ENCODE data around the gene TP53TG5.

The TP53TG5 gene

DNA sequence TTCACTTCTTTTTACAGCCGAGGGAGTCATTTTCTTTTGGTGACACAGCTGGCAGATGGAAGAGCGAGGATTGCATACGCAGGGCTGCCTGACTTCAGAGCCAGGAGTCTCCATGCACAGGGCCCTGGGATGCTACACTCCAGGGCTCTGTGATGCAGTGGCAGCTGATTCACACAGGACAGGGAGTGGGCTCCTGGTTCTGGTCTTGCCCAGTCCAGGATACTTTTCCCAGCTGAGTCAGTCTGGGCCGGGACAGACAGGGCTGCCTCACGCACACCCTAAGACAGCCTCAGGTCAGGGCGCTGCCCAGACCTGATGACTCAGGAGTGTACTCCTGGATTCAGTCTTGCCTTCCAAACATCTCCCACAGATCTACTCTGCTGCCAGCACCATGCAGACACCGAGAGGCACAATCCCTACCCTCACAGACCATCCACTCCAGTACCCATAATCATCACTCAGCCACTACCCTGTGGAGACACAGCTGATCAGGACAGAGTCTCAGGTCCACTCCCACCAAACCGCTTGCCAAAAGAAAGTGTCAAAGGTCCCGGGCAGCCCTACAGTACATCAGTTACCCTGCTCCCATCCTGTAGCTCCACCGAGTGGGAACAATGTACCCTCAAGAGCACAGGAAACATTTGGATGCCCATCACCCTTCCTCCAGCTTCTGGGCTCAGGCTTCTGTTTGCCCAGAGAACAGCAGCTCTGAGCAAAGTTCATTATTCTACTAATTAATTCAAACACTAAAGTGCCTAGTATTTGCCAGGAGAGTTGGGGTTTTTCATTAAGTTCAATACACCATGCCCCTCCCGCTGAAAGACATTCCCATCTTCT is 41.4 kb downstream of the TP53TG5 start:
- no peak for TF ChIP-seq ZNF239 (tag by site-specific recombination; IDR thresholded peaks at IDR 0.05)
- TF ChIP-seq ZNF146 (tag by site-specific recombination; IDR thresholded peaks at IDR 0.05), result no peak
- TF ChIP-seq ZNF600 (tag by site-specific recombination; IDR thresholded peaks at IDR 0.05), result peak; percentile 58
- TF ChIP-seq, protein P1, sequence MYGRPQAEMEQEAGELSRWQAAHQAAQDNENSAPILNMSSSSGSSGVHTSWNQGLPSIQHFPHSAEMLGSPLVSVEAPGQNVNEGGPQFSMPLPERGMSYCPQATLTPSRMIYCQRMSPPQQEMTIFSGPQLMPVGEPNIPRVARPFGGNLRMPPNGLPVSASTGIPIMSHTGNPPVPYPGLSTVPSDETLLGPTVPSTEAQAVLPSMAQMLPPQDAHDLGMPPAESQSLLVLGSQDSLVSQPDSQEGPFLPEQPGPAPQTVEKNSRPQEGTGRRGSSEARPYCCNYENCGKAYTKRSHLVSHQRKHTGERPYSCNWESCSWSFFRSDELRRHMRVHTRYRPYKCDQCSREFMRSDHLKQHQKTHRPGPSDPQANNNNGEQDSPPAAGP (tag by site-specific recombination; IDR thresholded peaks at IDR 0.05), result peak; percentile 88
- no peak overlapping the region for H3K4me3 ChIP-seq (ENCODE audit: low read depth, low read length)
- POLR2A ChIA-PET, result interaction anchor here (1.1 to 4.1 kb wide), 3 partner anchors 11 to 100 kb away, joined by 3 to 19 read pairs (median 3); partner anchors contain the start of genes SDC4 and SYS1
- no peak overlapping the region for H3K27ac ChIP-seq (ENCODE audit: extremely low read depth, low read depth, low read length)
- peaks cover 4 to 30% of the 10 kb centered on the region in 2 experiments; a peak in 2 of 3 replicates for H3K36me3 ChIP-seq (ENCODE audit: control insufficient read depth in 2 of 2, insufficient read depth in 1 of 2, low read length in 2 of 2)
- peaks cover 5% of the 10 kb centered on the region for H3K4me1 ChIP-seq (ENCODE audit: control insufficient read depth, insufficient read depth, low read length)
- no peaks in the 10 kb centered on the region for H3K9me3 ChIP-seq (ENCODE audit: control insufficient read depth, insufficient read depth, low read depth, low read length)
- CTCF ChIA-PET, result interaction anchor here (0.7 to 2.5 kb wide), 9 partner anchors 11 to 434 kb away, joined by 3 to 14 read pairs (median 4); partner anchors contain the start of gene SYS1

DNA sequence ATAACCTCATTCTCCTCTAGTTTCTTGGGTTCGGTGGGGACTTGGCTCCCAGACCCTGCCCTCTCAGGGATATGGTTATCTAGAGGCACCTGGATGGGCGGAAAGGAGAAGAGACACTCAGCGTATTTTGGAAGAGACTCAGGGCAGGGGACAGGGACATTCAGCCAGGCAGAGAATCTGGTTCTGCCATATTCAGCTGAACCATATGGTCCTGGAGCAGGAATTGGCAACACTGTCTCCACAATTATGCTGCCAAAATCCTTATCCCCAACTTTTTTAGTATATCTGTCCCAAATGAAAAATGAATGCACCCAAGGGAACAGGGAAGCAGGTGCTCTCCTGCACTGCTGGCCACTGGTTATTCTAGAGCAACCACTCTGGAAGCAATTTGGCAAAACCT is 47.6 kb downstream of the TP53TG5 start:
- no peak overlapping the region for H3K4me3 ChIP-seq (ENCODE audit: low read depth, low read length)
- H3K9me3 ChIP-seq (ENCODE audit: control insufficient read depth, insufficient read depth, low read depth, low read length), result no peaks in the 10 kb centered on the region
- no peaks in the 10 kb centered on the region for H3K4me1 ChIP-seq (ENCODE audit: control insufficient read depth, insufficient read depth, low read length)
- ChIA-PET POLR2A (no interaction called here), CTCF (interaction anchor here (1.4 kb wide), 1 partner anchor 12 kb away, joined by 3 read pairs; no protein-coding TSS in a partner anchor)
- H3K36me3 ChIP-seq (ENCODE audit: control insufficient read depth in 2 of 2, insufficient read depth in 1 of 2, low read length in 2 of 2), result peaks cover 4 to 64% of the 10 kb centered on the region in 2 experiments; a peak in 2 of 3 replicates
- no peak for TF ChIP-seq ZNF169 (tag by site-specific recombination; IDR thresholded peaks at IDR 0.05)
- TF ChIP-seq, protein P2, sequence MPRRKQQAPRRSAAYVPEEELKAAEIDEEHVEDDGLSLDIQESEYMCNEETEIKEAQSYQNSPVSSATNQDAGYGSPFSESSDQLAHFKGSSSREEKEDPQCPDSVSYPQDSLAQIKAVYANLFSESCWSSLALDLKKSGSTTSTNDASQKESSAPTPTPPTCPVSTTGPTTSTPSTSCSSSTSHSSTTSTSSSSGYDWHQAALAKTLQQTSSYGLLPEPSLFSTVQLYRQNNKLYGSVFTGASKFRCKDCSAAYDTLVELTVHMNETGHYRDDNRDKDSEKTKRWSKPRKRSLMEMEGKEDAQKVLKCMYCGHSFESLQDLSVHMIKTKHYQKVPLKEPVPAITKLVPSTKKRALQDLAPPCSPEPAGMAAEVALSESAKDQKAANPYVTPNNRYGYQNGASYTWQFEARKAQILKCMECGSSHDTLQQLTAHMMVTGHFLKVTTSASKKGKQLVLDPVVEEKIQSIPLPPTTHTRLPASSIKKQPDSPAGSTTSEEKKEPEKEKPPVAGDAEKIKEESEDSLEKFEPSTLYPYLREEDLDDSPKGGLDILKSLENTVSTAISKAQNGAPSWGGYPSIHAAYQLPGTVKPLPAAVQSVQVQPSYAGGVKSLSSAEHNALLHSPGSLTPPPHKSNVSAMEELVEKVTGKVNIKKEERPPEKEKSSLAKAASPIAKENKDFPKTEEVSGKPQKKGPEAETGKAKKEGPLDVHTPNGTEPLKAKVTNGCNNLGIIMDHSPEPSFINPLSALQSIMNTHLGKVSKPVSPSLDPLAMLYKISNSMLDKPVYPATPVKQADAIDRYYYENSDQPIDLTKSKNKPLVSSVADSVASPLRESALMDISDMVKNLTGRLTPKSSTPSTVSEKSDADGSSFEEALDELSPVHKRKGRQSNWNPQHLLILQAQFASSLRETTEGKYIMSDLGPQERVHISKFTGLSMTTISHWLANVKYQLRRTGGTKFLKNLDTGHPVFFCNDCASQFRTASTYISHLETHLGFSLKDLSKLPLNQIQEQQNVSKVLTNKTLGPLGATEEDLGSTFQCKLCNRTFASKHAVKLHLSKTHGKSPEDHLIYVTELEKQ (tag by site-specific recombination; IDR thresholded peaks at IDR 0.05; ENCODE audit: borderline replicate concordance), result no peak
- TF ChIP-seq ZNF701 (tag by site-specific recombination; IDR thresholded peaks at IDR 0.05), result no peak
- TF ChIP-seq SCRT2 (tag by site-specific recombination; IDR thresholded peaks at IDR 0.05), result no peak
- TF ChIP-seq BCL11A (tag by site-specific recombination; IDR thresholded peaks at IDR 0.05; ENCODE audit: low read depth), result no peak
- no peak for TF ChIP-seq ZNF239 (tag by site-specific recombination; IDR thresholded peaks at IDR 0.05)
- no peak for TF ChIP-seq ZBTB21 (tag by site-specific recombination; IDR thresholded peaks at IDR 0.05)
- no peak for TF ChIP-seq ZNF791 (tag by site-specific recombination; IDR thresholded peaks at IDR 0.05)
- TF ChIP-seq, protein P3, sequence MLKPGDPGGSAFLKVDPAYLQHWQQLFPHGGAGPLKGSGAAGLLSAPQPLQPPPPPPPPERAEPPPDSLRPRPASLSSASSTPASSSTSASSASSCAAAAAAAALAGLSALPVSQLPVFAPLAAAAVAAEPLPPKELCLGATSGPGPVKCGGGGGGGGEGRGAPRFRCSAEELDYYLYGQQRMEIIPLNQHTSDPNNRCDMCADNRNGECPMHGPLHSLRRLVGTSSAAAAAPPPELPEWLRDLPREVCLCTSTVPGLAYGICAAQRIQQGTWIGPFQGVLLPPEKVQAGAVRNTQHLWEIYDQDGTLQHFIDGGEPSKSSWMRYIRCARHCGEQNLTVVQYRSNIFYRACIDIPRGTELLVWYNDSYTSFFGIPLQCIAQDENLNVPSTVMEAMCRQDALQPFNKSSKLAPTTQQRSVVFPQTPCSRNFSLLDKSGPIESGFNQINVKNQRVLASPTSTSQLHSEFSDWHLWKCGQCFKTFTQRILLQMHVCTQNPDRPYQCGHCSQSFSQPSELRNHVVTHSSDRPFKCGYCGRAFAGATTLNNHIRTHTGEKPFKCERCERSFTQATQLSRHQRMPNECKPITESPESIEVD (tag by site-specific recombination; IDR thresholded peaks at IDR 0.05), result no peak
- no peak for TF ChIP-seq ZNF112 (tag by site-specific recombination; IDR thresholded peaks at IDR 0.05)
- no peak for TF ChIP-seq ZNF121 (tag by site-specific recombination; IDR thresholded peaks at IDR 0.05)
- TF ChIP-seq SALL2 (tag by site-specific recombination; IDR thresholded peaks at IDR 0.05; ENCODE audit: borderline replicate concordance), result no peak
- no peak for TF ChIP-seq ZBTB48 (tag by site-specific recombination; IDR thresholded peaks at IDR 0.05)
- no peak for TF ChIP-seq YY2 (tag by site-specific recombination; IDR thresholded peaks at IDR 0.05)
- TF ChIP-seq MYNN (tag by site-specific recombination; IDR thresholded peaks at IDR 0.05; ENCODE audit: borderline replicate concordance), result no peak
- no peak for TF ChIP-seq ZNF660 (tag by site-specific recombination; IDR thresholded peaks at IDR 0.05)
- no peak for TF ChIP-seq ZNF140 (tag by site-specific recombination; IDR thresholded peaks at IDR 0.05)
- H3K27ac ChIP-seq (ENCODE audit: extremely low read depth, low read depth, low read length), result no peak overlapping the region

Measured in HEK293 (cell line).